NCI-H526 treated with DMSO at 0.1 percent for 48 hours (cell line): Measurements from ENCODE around the gene NR2C2.
A peak's percentile ranks its signal among the peaks of the same experiment; 100 is the strongest.

Source experiments
- DNase-seq: peaks from one replicate; lab custom pipeline; 2025; lab: John Stamatoyannopoulos, UW

Gene NR2C2

DNA sequence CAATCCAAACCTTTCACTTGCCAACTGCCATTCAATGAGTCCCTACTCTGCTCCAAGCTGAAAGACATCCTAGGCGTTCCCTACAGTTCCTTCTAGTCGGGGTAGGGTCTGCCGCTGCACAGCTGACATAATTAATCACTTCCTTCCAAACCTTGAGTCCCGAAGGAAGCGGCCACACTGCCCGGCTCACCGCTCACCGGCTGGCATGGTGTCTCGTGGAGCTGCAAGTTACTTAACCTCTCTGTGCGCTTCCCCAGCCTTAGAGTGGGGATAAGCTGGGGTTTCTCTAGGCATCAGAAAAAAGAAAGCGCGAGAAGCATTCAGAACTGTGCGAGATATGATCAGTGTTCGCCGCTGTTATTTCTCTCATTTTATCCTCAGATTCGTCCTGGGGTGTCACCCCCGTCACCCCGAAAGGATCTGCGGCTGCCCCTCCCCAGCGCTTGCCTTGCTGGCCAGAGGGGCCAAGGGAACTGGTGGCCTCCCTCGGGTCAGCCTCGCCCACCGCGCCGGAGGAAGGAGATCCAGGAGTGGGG is 117.0 kb downstream of the NR2C2 start:
- no peak for DNase-seq

DNA sequence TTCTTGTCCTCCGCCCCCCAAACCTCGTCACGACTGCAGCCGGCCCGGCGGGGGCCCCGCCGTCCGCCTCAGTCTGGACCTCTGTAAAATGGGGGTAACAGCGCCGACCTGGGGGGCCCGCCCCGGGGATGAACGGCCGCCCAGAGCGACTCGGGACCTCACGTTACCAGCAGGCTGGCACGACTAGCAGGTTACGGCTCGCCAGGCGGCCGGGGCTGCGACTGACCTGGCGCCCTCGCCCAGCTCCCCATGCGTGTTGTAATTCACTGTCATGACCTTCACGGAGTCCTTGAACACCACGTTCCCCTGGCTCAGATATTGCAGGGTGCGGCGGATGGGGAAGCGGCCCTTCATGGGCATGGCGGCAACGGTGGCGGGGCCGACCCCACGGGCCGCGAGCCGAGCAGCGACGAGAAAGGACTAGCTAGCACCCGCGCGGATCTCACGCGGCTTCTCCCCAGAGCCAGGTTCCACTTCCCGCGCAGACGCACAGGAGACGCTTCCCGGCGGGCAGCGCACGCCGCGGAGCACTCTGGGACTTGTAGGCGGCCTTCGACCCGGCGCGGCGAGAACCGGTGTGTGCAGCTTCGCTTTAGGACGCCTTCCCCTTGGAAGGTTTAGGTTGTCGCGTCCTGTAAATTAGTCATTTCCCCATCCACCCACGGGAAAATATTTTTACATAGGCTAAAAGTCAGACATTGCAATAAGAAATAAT is 117.6 kb downstream of the NR2C2 start, which contains the start of gene MRPS25:
Gene MRPS25, minus strand, starts transcription at position 481 of the 715 bp plus-strand sequence. Its CDS starts 121 bp downstream, at position 360.
- DNase-seq, result peak; percentile 73

DNA sequence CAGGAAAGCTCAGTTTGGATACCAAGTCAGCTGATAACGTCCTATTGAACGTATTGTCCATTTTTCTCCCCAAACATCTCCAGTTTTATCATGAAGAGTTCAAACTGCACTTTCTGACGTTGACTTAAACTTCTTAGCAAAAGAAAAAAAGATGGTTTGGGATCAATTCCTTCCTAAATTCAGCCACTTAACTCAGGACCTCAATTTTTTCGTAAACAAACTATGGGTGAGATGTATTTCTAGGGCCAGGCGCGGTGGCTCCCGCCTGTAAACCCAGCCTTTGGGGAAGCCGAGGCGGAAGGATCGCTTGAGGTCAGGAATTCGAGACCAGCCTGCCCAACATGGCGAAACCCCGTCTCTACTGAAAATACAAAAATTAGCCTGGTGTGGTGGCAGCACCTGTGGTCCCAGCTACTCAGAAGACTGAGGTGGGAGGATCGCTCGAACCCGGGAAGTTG is 118.2 kb downstream of the NR2C2 start:
- no peak for DNase-seq

DNA sequence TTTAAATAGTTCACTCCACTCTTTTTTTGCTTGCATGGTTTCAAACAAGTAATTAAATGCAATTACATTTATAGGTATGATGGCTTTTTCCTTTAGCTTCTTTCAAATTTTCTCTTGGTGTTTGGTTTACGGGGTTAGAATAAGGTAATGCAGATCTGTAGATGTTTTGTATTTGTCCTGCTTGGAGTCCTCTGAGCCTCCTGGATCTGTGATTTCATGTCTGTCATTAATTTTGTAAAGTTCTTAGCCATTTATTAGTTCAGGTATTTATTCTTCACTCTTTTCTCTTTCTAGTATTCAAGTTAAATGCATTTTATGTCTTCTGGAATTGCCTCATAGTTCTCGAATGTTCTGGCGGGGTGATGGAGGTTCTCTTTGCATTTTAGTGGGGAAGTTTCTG is 119.1 kb downstream of the NR2C2 start:
- no peak for DNase-seq

DNA sequence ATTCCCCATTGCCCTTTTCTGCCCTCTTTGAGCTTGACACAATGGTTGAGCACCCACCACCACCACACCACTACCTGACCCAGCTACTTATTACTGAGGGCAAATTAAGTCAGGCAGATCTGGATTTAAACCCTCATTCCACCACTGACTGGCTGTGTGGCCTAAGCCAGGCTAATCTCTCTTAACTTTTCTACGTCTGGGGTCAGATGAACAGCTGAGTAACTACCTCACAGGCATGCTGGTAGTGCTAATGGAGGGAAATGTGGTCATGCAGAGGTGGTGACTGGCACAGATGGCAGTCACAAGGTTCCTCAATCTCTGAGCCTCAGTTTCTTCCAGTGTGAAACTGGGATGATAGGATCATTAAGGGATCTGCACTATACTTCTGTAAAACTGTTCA is 122.1 kb downstream of the NR2C2 start:
- no peak for DNase-seq

DNA sequence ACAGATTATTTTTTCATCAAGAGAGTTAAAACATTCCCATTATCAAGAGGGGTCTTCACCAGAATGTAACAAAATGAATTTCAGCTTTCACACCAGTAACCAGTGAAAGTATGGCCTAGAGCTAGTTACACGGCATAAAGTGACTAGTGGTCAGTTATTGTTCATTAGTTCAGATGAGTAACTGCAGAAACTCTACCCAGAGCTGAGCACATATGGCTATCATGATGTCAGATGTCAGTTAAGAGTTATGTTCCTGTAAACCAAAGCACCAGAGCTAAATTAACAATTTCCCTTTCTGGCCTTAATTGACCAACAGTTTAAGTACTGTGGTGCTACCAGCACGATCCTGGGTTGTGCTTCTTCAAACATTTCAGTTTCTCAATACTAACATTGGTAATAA is 124.3 kb downstream of the NR2C2 start:
- no peak for DNase-seq

DNA sequence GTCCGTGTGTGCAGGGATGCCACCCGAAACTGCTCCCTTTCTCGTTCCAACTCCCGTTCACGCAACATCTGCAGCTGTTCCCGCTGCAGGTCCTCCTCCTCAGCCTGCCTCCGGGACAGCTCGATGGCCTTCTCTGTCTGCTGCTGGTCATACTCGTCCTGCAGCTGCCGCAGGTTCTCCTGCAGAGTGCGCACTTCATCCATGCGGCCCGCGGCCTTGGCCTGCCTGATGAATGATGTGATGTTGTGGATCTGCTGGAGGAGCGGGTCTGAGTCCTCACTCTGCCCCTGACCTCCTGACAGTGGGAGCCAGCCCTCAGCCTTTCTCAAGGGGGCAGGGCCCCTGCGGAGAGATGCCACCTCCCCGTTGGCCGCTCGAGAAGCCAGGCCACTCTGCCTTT is 127.1 kb downstream of the NR2C2 start:
- DNase-seq, result no peak

DNA sequence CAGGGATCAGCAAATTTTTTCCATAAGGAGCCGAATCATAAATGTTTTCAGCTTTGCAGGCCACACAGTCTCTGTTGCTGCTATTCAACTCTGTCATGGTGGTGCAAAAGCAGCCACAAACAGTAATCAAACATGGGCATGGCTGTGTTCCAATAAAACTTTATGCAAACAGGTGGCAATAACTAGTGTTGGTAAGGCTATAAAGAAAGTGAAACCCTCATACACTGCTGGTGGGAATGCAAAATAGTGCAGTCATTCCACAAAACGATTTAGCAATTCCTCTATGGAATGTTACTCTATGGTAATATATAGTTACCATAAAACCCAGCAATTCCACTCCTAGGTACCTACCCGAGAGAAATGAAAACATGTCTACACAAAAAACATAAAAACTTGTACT is 131.7 kb downstream of the NR2C2 start:
- DNase-seq, result no peak

DNA sequence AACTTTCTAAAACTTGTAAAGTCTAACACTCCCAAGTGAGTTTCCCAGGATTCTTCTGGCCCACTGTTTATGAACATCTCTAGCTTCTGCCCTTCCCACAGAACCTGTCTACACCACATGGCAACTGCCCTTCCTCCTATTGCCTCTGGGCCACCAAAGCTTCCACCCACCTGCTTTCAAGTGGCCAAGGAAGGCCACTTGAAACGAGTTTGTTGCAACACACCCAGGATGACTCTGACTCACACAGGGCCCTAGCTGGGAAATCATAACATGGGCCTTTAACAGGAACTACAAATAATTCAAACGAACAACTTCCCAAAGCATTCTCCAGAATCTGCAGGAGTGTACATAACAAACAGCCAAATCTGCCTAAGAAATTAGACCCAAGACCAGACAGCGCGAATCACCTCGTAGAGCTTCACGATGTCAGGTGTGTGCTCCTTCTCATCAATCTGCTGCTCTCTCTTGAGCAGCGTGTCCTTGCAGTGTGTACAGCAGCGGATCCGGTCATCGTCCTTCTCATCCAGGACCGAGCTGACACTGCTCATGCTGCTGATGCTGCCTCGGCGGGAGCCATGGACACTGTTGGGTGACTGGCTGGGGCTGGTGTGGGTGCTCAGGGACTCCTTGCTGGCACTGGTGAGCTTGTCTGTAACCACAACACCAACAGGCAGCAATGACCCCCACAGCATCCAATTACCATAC is 134.7 kb downstream of the NR2C2 start:
- no peak for DNase-seq

DNA sequence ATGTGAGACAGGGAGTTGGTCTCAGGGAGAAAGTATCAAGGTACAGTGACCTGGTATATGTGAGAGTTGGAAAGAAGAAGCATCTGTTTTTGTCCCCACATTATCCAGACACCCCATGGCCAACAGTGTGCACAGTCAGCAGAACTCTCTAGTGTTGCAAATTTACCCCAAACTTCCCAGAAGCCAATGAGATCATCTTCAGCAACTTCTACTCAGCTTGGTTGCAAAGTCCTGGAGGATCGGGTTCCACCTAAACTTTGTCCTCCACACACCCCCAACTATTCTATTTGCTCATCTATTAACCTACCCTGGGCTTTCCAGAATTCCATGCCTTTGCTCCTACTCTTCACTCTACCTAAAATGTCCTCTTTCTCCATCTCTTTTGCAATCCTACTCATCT is 135.9 kb downstream of the NR2C2 start:
- no peak for DNase-seq

DNA sequence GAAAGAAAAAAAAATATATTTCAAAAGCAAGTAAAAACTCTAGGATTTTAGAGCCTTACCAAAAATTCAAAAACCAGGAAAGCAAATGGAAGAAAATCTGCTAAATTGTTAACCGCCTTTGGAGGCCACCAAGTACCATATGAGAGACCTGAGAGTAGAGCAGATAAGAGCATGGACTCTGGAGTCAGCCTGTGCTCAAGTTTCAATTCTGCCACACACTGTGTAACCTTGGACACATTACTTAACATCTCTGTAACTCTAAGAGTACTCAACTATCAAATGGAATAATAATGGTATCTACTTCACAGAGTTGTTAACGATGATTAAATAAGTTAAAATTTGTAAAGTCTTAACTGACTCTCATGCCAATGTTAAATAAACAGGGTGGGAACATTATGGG is 138.9 kb downstream of the NR2C2 start:
- no peak for DNase-seq

DNA sequence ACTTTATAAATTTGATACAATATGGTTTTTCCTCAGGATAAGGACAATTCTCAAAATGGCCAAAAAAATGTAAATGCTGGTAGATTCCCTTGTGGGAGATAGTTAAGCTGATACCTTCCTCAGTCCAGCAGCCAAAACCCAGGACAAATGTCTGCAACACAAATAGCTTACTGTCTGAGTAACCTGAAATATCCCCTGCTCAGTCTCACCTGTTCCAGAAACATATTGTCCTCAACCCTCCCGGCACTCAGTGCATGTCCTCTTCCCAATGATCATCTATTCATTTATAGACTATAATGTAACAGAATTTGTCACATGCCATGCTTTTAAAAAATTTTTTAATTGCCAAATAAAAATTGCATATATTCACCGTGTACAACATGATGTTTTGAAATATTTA is 139.3 kb downstream of the NR2C2 start:
- DNase-seq, result no peak

DNA sequence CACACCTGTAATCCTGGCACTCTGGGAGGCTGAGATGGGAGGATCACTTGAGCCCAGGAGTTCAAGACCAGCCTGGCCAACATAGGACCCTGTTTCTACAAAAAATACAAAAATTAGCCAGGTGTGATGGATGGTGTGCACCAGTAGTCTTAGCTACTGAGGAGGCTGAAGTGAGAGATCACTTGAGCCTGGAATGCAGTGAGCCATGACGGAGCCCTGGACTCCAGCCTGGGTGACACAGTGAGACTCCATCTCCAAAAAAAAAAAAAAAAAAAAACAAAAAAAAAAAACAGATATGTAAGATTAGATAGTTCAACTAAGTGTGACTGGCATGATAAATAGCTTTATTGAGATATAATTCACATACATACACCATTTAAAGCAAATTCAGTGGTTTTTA is 141.8 kb downstream of the NR2C2 start:
- no peak for DNase-seq

DNA sequence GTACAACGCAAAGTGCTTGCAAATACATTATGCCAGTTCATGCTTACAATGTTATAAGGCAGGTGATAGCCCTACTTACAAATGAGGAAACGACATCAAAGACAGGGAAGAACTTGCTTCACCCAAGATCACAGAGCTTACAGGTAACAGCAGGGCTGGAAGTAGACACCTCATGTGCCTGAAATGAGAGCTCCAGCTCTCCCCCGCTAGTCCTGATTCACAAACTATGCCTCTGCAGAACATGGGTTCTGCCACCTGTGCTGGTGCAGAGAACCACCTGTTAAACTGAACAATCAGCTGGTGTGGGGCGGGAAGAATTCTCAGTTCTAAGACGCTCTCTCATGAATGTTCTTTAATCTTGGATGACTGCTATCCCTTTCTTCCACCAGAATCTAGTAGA is 144.2 kb downstream of the NR2C2 start:
- no peak for DNase-seq

DNA sequence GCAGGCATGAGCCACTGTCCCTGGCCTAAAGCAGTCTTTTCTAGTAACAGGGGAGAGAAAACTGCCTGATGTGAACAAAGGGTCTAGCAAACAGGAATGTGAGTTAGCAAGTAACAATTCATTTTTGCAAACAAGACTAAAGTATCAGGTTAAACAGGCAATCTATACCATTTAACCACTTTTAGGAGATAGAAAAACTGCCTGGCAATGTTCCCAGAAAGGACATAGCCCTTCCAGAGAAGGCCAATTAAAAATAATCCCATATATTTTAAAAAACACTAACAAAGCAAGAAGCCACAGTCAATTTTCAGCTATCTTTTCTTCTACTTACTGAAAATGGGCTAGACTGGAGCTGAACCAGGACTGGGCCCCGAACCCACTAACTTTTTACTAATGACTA is 145.3 kb downstream of the NR2C2 start:
- no peak for DNase-seq

DNA sequence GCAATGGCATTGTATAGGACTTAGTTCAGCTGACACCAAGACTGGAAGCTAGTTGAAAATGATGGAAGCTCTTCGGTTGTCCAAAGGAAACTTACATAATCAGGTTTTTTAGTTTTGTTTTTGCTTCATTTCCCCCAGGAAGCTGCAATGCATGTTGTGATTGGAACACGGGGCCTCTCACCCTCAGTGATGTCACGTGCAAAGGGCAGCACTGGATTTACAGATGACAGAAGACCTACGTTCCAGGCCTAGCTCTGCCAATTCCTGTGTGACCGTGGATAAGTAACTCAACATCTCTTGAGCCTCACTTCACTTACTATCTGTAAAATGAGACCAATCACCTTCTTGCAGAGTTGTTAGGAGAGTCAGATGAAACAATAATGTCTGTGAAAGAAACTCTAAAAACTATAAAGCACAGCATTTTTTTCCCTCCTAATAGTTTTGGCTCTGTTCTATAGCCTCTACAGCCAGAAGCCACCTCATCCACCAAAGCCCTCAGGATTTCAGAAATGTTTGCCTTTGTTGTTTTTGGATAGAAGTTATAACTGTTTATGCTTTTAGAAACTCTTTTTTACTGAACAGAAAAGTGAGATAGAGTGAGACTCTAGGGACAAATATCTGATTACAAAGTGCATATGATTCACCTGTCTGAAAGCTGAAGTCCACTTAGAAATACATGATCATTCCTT is 146.9 kb downstream of the NR2C2 start:
- no peak for DNase-seq

DNA sequence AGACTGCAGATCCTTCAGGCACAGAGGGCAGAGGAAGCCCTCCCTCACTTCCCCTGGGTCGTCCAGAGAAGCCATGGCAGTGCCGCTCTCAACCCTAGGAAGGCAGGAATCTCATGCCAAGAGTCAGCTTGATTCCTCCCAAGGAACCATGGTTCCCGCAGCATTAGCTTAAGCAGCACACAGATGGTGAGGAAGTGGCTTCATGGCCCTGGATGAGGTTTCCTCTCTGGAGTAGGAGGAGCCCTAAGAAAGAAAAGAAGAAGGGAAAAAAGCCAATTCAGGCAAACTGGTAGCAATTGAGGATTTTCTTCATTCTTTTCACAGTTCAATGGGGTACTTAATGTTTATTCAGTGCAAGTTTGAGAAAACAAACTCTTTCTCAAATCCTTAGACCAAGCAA is 148.7 kb downstream of the NR2C2 start:
- no peak for DNase-seq

DNA sequence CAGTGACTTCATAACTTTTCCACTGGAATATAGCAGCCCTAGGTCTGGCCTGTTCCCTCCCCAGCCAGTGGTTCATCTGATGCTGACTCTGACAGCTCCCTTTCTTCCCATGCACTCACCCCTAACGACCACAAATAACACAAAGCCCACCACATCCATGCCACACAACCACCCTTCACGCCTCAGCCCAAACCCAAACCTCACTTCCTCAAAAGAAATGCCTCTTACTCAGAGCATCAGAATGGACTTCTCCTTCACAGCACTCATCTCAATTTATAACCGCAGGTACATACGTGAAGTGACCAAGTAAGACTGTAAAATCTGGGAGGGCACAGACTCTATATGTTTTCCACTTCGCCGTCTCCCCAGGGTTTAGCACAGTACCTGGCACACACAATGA is 150.5 kb downstream of the NR2C2 start:
- no peak for DNase-seq
